Spleen (tissue), 11 donors: Measurements from ENCODE around the gene CXXC5. TPM values are rescaled to one million over a fixed set of nuclear protein-coding genes. Genes with fewer than 3 reads are reported as not detected.

Experiments used
- DNase-seq: peaks from one replicate; pipeline ENCODE4 v3.0.0-alpha.2; 2020
- H3K27ac ChIP-seq, 8 donors: fragments of 200-600 bp; sonication (generic) in 7 of 8; 1 replicate in 4 of 8; 2 replicates in 4 of 8; pipeline versions ENCODE4 v1.5.0 to v1.8.0; 2016 to 2021; ENCODE audit warnings: inconsistent platforms in 4 of 8, mild to moderate bottlenecking in 4 of 8, moderate library complexity in 1 of 8
- H3K27me3 ChIP-seq, 7 donors: fragments of 200-600 bp; sonication (generic) in 6 of 7; replicated peaks in 1 of 7; 1 replicate in 4 of 7; 2 replicates in 3 of 7; pipeline versions ENCODE4 v1.5.0 to v1.8.0; 2016 to 2021; ENCODE audit warnings: inconsistent platforms in 3 of 7, mild to moderate bottlenecking in 1 of 7
- H3K36me3 ChIP-seq, 6 donors: fragments of 200-600 bp; sonication (generic) in 5 of 6; 1 replicate in 4 of 6; 2 replicates in 2 of 6; pipeline versions ENCODE4 v1.5.0 to v1.8.0; 2016 to 2021; ENCODE audit warnings: inconsistent platforms in 2 of 6
- H3K4me1 ChIP-seq, 6 donors: fragments of 200-600 bp; sonication (generic) in 5 of 6; 1 replicate in 3 of 6; 2 replicates in 3 of 6; pipeline versions ENCODE4 v1.5.0 to v1.8.0; 2016 to 2021; ENCODE audit warnings: inconsistent platforms in 3 of 6
- H3K4me3 ChIP-seq, 8 donors: fragments of 200-600 bp; sonication (generic) in 7 of 8; 1 replicate in 4 of 8; 2 replicates in 4 of 8; pipeline versions ENCODE4 v1.5.0 to v1.8.0; 2016 to 2021; ENCODE audit warnings: inconsistent platforms in 4 of 8, mild to moderate bottlenecking in 4 of 8, moderate library complexity in 2 of 8
- H3K9me3 ChIP-seq, 8 donors: fragments of 200-600 bp; sonication (generic) in 7 of 8; 1 replicate in 4 of 8; 2 replicates in 4 of 8; pipeline versions ENCODE4 v1.5.0 to v1.8.0; 2016 to 2021; ENCODE audit warnings: inconsistent platforms in 4 of 8
- POLR2A ChIP-seq, 3 donors: fragments of 450-650 bp; IDR thresholded peaks; one replicate each; pipeline ENCODE4 v1.5.1; 2017; ENCODE audit warnings: antibody characterized with exemption in 3 of 3, mild to moderate bottlenecking in 1 of 3
- POLR2AphosphoS5 ChIP-seq, 3 donors: sonication (generic); formaldehyde crosslinking; IDR thresholded peaks; one replicate each; pipeline ENCODE4 v1.5.1; 2017; ENCODE audit warnings: antibody characterized with exemption in 3 of 3
- WGBS, 5 donors: extraction: QIAGEN DNeasy Blood & Tissue Kit in 3 of 5; methylation state at CpG; one replicate each; pipeline versions ENCODE4 v1.1.5 to v1.1.7; 2013 to 2018; 5-methylcytosine and 5-hydroxymethylcytosine counted together
- intact Hi-C: fragments of 100-400 bp; cut with DNase I; formaldehyde crosslinking; loops from one replicate; pipeline ENCODE4 v1.15.0; 2023; ENCODE audit warnings: low total_unique reads
- polyA plus RNA-seq, 3 donors: library from polyadenylated mRNA; stranded (reverse); fragments of 200-250 nt; gene quantifications; one replicate each; pipeline ENCODE4 v1.2.1, GENCODE V29; 2013
- total RNA-seq, 7 donors: library from RNA; depleted of rRNA in 3 of 7; stranded (reverse); fragments of >200 nt in 3 of 7; fragmentation: NEBNext Ultra II Directional in 4 of 7; extraction: Animal tissue kit (Norgen Biotek cat#: 25700) in 4 of 7; gene quantifications; one replicate each; pipeline versions ENCODE4 v1.1.0 to v1.2.1, GENCODE V29; 2016 to 2021
- TF ChIP-seq, protein P1 (sequence below), 11 experiments: fragments of 200-600 bp in 7 of 11; fragments of 450-650 bp in 4 of 11; sonication (generic) in 4 of 11; IDR thresholded peaks in 8 of 11; conservative IDR thresholded peaks in 3 of 11; 1 replicate in 7 of 11; 2 replicates in 4 of 11; pipeline versions ENCODE4 v1.4.0 to v1.8.0; 2016 to 2021; ENCODE audit warnings: antibody characterized with exemption in 11 of 11, inconsistent platforms in 4 of 11, mild to moderate bottlenecking in 1 of 11
- donor health status: healthy with polysubstance abuse.
- donor health status: DM: no; HTN: no; CAD: no; lungs with moderate emphysema.
- donor health status: DM: no; HTN: no; CAD: no.
- donor health status: Bipolar disorder and iron deficiency.
- donor health status: healthy.
- donor health status: DM: no; HTN: no; CAD: no.
- donor health status: DM: yes; HTN: yes; CAD: no.

Gene CXXC5
- total and polyA plus RNA-seq, 10 donors = 46.4 to 69.5 (median 62.0) TPM

DNA sequence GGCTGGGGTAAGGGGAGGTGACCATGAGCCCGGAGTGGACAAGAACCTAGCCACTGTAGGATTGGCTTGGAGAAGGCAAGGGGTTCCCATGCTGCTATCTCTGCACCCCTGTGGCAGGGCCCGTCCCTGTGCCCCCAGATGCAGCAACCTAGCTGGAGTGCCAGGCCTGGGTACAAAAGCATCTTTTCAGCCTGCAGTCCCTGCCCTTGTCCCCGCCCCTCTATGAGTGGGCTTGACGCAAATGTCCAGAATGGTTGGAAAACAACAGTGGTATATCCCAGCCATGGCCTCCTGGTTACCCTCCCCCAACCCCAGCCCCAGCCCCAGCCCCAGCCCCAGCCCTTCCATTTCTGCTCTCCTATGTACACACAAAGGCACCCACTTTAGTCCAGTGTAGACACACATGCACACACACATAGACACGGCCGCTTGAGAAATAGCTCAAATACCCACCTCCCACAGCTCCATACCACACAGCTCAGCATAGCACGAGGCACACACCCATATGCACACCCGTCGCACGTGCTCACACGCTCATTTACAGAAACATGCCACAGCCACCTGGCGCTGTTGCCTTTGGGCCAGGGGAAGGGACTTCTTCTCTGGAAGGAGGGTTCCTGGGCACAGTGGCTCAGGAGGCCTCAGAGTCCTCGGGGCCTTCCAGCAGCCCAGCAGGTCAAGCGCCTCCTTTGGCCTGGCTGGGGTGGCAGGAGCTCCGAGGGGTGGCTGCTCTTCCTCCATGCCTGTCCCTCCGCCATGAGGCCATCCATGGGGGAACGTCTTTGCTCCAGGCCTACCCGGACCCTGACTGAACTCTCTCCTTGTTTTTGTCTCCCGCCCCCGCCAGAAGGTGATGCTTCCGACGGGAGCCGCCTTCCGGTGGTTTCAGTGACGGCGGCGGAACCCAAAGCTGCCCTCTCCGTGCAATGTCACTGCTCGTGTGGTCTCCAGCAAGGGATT lies 34.1 kb downstream of the CXXC5 start:
- Histone ChIP-seq H3K4me3 (no peak overlapping the region), H3K36me3 (peaks cover 0 to 74% (median 31%) of the 10 kb centered on the region in 6 donors), H3K9me3 (no peaks in the 10 kb centered on the region), H3K4me1 (peaks cover 0 to 76% (median 53%) of the 10 kb centered on the region in 6 donors), H3K27me3 (no peaks in the 10 kb centered on the region), H3K27ac (peak overlapping the region in 1 of 8 donors; percentile 4)
- intact Hi-C loops = no loop called here
- DNase-seq = no peak
- TF ChIP-seq, protein P1, sequence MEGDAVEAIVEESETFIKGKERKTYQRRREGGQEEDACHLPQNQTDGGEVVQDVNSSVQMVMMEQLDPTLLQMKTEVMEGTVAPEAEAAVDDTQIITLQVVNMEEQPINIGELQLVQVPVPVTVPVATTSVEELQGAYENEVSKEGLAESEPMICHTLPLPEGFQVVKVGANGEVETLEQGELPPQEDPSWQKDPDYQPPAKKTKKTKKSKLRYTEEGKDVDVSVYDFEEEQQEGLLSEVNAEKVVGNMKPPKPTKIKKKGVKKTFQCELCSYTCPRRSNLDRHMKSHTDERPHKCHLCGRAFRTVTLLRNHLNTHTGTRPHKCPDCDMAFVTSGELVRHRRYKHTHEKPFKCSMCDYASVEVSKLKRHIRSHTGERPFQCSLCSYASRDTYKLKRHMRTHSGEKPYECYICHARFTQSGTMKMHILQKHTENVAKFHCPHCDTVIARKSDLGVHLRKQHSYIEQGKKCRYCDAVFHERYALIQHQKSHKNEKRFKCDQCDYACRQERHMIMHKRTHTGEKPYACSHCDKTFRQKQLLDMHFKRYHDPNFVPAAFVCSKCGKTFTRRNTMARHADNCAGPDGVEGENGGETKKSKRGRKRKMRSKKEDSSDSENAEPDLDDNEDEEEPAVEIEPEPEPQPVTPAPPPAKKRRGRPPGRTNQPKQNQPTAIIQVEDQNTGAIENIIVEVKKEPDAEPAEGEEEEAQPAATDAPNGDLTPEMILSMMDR (IDR thresholded peaks at IDR 0.05 in 8 of 11, conservative IDR thresholded peaks at IDR 0.05 in 3 of 11) = no peak
- TF ChIP-seq POLR2AphosphoS5 (IDR thresholded peaks at IDR 0.05) = peak in 2 of 3 donors; percentile 27 to 31
- WGBS, 5 donors = 79 to 88% (median 84%) methylated on average over 27 to 29 of the region's 29 CpGs

DNA sequence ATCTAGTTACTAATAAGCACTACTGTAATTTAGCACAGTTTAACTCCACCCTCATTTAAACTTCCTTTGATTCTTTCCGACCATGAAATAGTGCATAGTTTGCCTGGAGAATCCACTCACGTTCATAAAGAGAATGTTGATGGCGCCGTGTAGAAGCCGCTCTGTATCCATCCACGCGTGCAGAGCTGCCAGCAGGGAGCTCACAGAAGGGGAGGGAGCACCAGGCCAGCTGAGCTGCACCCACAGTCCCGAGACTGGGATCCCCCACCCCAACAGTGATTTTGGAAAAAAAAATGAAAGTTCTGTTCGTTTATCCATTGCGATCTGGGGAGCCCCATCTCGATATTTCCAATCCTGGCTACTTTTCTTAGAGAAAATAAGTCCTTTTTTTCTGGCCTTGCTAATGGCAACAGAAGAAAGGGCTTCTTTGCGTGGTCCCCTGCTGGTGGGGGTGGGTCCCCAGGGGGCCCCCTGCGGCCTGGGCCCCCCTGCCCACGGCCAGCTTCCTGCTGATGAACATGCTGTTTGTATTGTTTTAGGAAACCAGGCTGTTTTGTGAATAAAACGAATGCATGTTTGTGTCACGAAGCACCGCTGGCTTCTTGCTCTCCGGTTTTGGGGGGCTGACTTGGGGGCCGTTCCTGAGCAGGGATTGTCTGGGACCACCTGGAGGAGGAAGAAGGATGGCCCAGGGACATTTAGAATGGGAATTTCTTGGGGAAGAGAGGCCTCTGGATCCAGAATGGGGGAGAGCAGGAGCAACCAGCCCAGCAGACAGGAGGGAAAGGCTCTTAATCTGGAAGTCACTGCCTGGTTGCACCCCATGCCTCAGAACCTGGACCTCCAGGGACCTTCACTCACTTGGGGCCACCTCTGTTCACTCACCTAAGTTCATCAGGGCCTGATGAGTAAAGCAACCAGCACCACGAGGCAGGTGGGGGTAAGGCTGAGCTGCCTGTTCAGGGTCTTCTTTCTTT lies 35.4 kb downstream of the CXXC5 start:
- Histone ChIP-seq H3K27me3 (no peaks in the 10 kb centered on the region), H3K4me1 (peaks cover 6 to 76% (median 59%) of the 10 kb centered on the region in 6 donors), H3K36me3 (peaks cover 0 to 64% (median 31%) of the 10 kb centered on the region in 6 donors), H3K27ac (peak overlapping the region in 4 of 8 donors; percentile 8 to 59 (median 40)), H3K4me3 (no peak overlapping the region), H3K9me3 (no peaks in the 10 kb centered on the region)
- no peak for DNase-seq
- WGBS, 5 donors = 50 to 59% (median 56%) methylated on average over 20 of the region's 20 CpGs
- intact Hi-C loops = no loop called here
- TF ChIP-seq, protein P1 (IDR thresholded peaks at IDR 0.05 in 8 of 11, conservative IDR thresholded peaks at IDR 0.05 in 3 of 11) = no peak
- TF ChIP-seq POLR2AphosphoS5 (IDR thresholded peaks at IDR 0.05) (no peak), POLR2A (IDR thresholded peaks at IDR 0.05) (no peak)

DNA sequence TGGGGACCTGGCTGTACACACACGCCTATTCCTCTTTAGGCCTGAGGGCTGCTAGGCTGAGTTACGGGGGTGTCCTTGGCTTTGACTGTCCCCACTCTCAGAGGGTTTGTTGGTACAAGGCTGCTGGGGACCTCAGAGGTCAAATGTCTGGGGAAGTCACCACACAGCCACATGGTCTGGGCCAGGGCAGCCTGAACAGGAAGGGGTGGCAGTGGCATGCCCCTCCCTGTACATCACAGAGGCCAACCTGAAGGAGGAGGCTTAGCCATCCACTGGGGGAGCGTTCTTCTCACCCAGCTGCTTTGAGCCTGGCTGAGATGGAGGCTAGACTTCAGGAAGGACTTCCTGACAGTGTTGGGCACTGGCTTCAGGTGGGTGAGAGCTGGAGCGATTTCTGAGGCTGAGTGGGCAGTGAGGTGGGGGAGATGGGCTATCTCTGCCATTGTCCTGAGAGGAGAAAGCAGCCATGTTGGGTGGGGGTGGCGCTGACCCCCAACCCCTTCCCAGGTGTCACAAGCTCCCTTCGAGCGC lies 36.3 kb downstream of the CXXC5 start:
- Histone ChIP-seq H3K4me3 (no peak overlapping the region), H3K27ac (peak overlapping the region in 4 of 8 donors; percentile 8 to 59 (median 40)), H3K9me3 (no peaks in the 10 kb centered on the region), H3K4me1 (peaks cover 13 to 78% (median 64%) of the 10 kb centered on the region in 6 donors), H3K27me3 (no peaks in the 10 kb centered on the region), H3K36me3 (peaks cover 0 to 64% (median 31%) of the 10 kb centered on the region in 6 donors)
- DNase-seq = no peak
- 78 to 91% (median 82%) methylated on average over 6 to 7 of the region's 7 CpGs for WGBS, 5 donors
- intact Hi-C loops = no loop called here
- peak in 2 of 3 donors; percentile 4 to 52 for TF ChIP-seq POLR2AphosphoS5 (IDR thresholded peaks at IDR 0.05)
- no peak for TF ChIP-seq POLR2A (IDR thresholded peaks at IDR 0.05)
- TF ChIP-seq, protein P1 (IDR thresholded peaks at IDR 0.05 in 8 of 11, conservative IDR thresholded peaks at IDR 0.05 in 3 of 11) = no peak
